IMR-90 (cell line): ENCODE measurements around the gene BRD1. TPM values are rescaled to one million over a fixed set of nuclear protein-coding genes. Genes with fewer than 3 reads are reported as not detected.

Experiments
- ATAC-seq: fragments of 200-7000 bp; cut with Tn5 transposase; 2 replicates; pipeline ENCODE4 v1.9.1; 2020; ENCODE audit warnings: low read depth, mild to moderate bottlenecking, moderate library complexity
- BruUV-seq: library from RNA; stranded (reverse); fragments of 400-500 nt; replicated peaks from 2 replicates; lab custom pipeline; 2021; lab: Mats Ljungman, UMichigan
- CTCF ChIA-PET: fragments of 300-600 bp; formaldehyde crosslinking; extraction: SDS; loops from one replicate; lab custom pipeline; 2021; ENCODE audit warnings: antibody characterized with exemption; lab: Yijun Ruan, JAX
- POLR2A ChIA-PET: fragments of 300-600 bp; sonication (Branson Sonifier 250); formaldehyde crosslinking; loops from one replicate; lab custom pipeline; 2022; ENCODE audit warnings: antibody characterized with exemption; ENCODE audit not compliant: unreplicated experiment; lab: Charles Lee
- DNase-seq: peaks from one replicate; pipeline ENCODE4 v3.0.0; 2013
- H2AFZ ChIP-seq: replicated peaks from 2 replicates; pipeline ENCODE3; 2013; ENCODE audit warnings: low read length, mild to moderate bottlenecking; ENCODE audit not compliant: poor library complexity
- H2AK5ac ChIP-seq: 2 replicates; pipeline ENCODE4 v1.6.1; 2013; ENCODE audit warnings: low read depth, low read length, inconsistent platforms
- H2AK9ac ChIP-seq: replicated peaks from 2 replicates; pipeline ENCODE3; 2013; ENCODE audit warnings: mild to moderate bottlenecking, low read depth, low read length, moderate library complexity; ENCODE audit not compliant: poor library complexity
- H2BK120ac ChIP-seq: 2 replicates; pipeline ENCODE4 v1.6.1; 2013; ENCODE audit warnings: low read depth, low read length, inconsistent platforms
- H2BK15ac ChIP-seq: 3 replicates; pipeline ENCODE4 v1.6.1; 2013; ENCODE audit warnings: low read depth, low read length, inconsistent platforms
- H2BK20ac ChIP-seq: 2 replicates; pipeline ENCODE4 v1.6.1; 2013; ENCODE audit warnings: low read depth, mild to moderate bottlenecking, inconsistent platforms, low read length, moderate library complexity
- H2BK5ac ChIP-seq: 2 replicates; pipeline ENCODE4 v1.6.1; 2013; ENCODE audit warnings: mild to moderate bottlenecking, low read depth, low read length, inconsistent platforms; ENCODE audit not compliant: poor library complexity, severe bottlenecking
- H3K14ac ChIP-seq: replicated peaks from 2 replicates; pipeline ENCODE4 v1.6.1; 2013; ENCODE audit warnings: low read depth, low read length, inconsistent platforms
- H3K18ac ChIP-seq: 2 replicates; pipeline ENCODE4 v1.6.1; 2013; ENCODE audit warnings: low read depth, low read length, control low read depth
- H3K23ac ChIP-seq: 2 replicates; pipeline ENCODE4 v1.6.1; 2013; ENCODE audit warnings: low read depth, low read length, inconsistent platforms
- H3K27ac ChIP-seq: 2 replicates; pipeline ENCODE4 v1.5.1; 2013; ENCODE audit warnings: mild to moderate bottlenecking, control low read depth, low read length; ENCODE audit not compliant: insufficient read depth
- H3K27me3 ChIP-seq: 2 replicates; pipeline ENCODE4 v1.6.1; 2013; ENCODE audit warnings: low read length; ENCODE audit not compliant: control insufficient read depth, insufficient read depth
- H3K36me3 ChIP-seq: 2 replicates; pipeline ENCODE4 v1.6.1; 2013; ENCODE audit warnings: low read length, mixed read lengths; ENCODE audit not compliant: control insufficient read depth, insufficient read depth
- H3K4ac ChIP-seq: 2 replicates; pipeline ENCODE4 v1.6.1; 2013; ENCODE audit warnings: low read depth, low read length, inconsistent platforms
- H3K4me1 ChIP-seq: 2 replicates; pipeline ENCODE4 v1.6.1; 2013; ENCODE audit warnings: low read length, mixed read lengths; ENCODE audit not compliant: control insufficient read depth, insufficient read depth
- H3K4me2 ChIP-seq: 2 replicates; pipeline ENCODE4 v1.6.1; 2013; ENCODE audit warnings: low read depth, mild to moderate bottlenecking, control low read depth, low read length, moderate library complexity
- H3K4me3 ChIP-seq: 2 replicates; pipeline ENCODE4 v1.5.1; 2013; ENCODE audit warnings: low read depth, mild to moderate bottlenecking, control low read depth, low read length, moderate library complexity; ENCODE audit not compliant: insufficient read depth
- H3K56ac ChIP-seq: 2 replicates; pipeline ENCODE4 v1.6.1; 2013; ENCODE audit warnings: low read length, inconsistent platforms; ENCODE audit not compliant: insufficient read depth; ENCODE audit errors: extremely low read depth
- H3K79me1 ChIP-seq, 2 experiments: 2 replicates each; pipeline ENCODE4 v1.6.1; 2013; ENCODE audit warnings: low read length in 2 of 2, inconsistent platforms in 1 of 2, low read depth in 1 of 2
- H3K9ac ChIP-seq: 2 replicates; pipeline ENCODE4 v1.6.1; 2013; ENCODE audit warnings: low read depth, low read length, control low read depth
- H3K9me1 ChIP-seq: 2 replicates; pipeline ENCODE4 v1.6.1; 2013; ENCODE audit warnings: low read length, inconsistent platforms; ENCODE audit not compliant: insufficient read depth
- H3K9me3 ChIP-seq: 2 replicates; pipeline ENCODE4 v1.6.1; 2013; ENCODE audit warnings: low read length; ENCODE audit not compliant: control insufficient read depth, insufficient read depth
- H4K20me1 ChIP-seq: 2 replicates; pipeline ENCODE4 v1.6.1; 2013; ENCODE audit warnings: low read length, inconsistent platforms; ENCODE audit not compliant: insufficient read depth
- H4K5ac ChIP-seq: 2 replicates; pipeline ENCODE4 v1.6.1; 2013; ENCODE audit warnings: mild to moderate bottlenecking, low read depth, low read length, control low read depth
- H4K8ac ChIP-seq, 2 experiments: 2 replicates each; pipeline ENCODE4 v1.6.1; 2013; ENCODE audit warnings: low read depth in 2 of 2, low read length in 2 of 2, control low read depth in 1 of 2, inconsistent platforms in 1 of 2
- H4K91ac ChIP-seq: 2 replicates; pipeline ENCODE4 v1.6.1; 2013; ENCODE audit warnings: low read depth, low read length, inconsistent platforms; ENCODE audit not compliant: insufficient read depth
- BHLHE40 ChIP-seq: fragments of 150-350 bp; IDR thresholded peaks from 2 replicates; pipeline ENCODE4 v1.6.1; 2016; ENCODE audit warnings: mild to moderate bottlenecking, low read depth, low read length
- CEBPB ChIP-seq: IDR thresholded peaks from 2 replicates; pipeline ENCODE4 v1.6.1; 2012; ENCODE audit warnings: low read depth, low read length, improper control_type of control experiment
- CHD1 ChIP-seq: IDR thresholded peaks from 2 replicates; pipeline ENCODE4 v1.6.1; 2012; ENCODE audit warnings: low read depth, low read length, improper control_type of control experiment
- MAFK ChIP-seq: IDR thresholded peaks from 2 replicates; pipeline ENCODE4 v1.6.1; 2012; ENCODE audit warnings: low read depth, low read length, improper control_type of control experiment
- NFE2L2 ChIP-seq: fragments of 150-350 bp; IDR thresholded peaks from 2 replicates; pipeline ENCODE4 v1.6.1; 2016; ENCODE audit warnings: low read depth, mild to moderate bottlenecking, low read length
- POLR2A ChIP-seq: IDR thresholded peaks from 2 replicates; pipeline ENCODE4 v1.6.1; 2012; ENCODE audit warnings: mild to moderate bottlenecking, low read depth, low read length
- RAD21 ChIP-seq: IDR thresholded peaks from 2 replicates; pipeline ENCODE4 v1.6.1; 2012; ENCODE audit warnings: low read length, improper control_type of control experiment
- SMC3 ChIP-seq: fragments of 150-350 bp; IDR thresholded peaks from 2 replicates; pipeline ENCODE4 v1.6.1; 2016; ENCODE audit warnings: low read depth, mild to moderate bottlenecking, antibody characterized with exemption, low read length, moderate library complexity
- WGBS, 2 experiments: methylation state at CpG; one replicate each; pipeline versions ENCODE4 v1.1.5 to v1.1.7; 2013; ENCODE audit warnings: missing lambda C conversion rate in 2 of 2; ENCODE audit not compliant: insufficient read length in 1 of 2; ENCODE audit errors: extremely low coverage in 2 of 2; 5-methylcytosine and 5-hydroxymethylcytosine counted together
- dilution Hi-C: fragments of 300-500 bp; cut with HindIII; formaldehyde crosslinking; loops from one replicate; pipeline ENCODE4 v1.14.3; 2018; ENCODE audit warnings: low sequenced_read_pairs; ENCODE audit not compliant: unreplicated experiment
- in situ Hi-C: fragments of 300-500 bp; cut with MboI; formaldehyde crosslinking; loops from 3 replicates; pipeline ENCODE4 v1.14.3; 2019; ENCODE audit warnings: low sequenced_read_pairs, inconsistent platforms, mixed read lengths
- intact Hi-C: fragments of 100-400 bp; cut with micrococcal nuclease; formaldehyde crosslinking; loops from 2 replicates; pipeline ENCODE4 v1.10.0; 2022
- polyA plus RNA-seq, 3 experiments: library from polyadenylated mRNA; depleted of rRNA; stranded (reverse); fragments of >200 nt; gene quantifications; 2 replicates each; pipeline ENCODE4 v1.2.3, GENCODE V29; 2012; ENCODE audit warnings: low replicate concordance in 1 of 3
- total RNA-seq: library from RNA; depleted of rRNA; stranded (reverse); fragments of >200 nt; gene quantifications from 2 replicates; pipeline ENCODE4 v1.2.3, GENCODE V29; 2012
- TF ChIP-seq, protein P1 (sequence below): conservative IDR thresholded peaks from 2 replicates; pipeline ENCODE4 v1.5.1; 2012; ENCODE audit warnings: mild to moderate bottlenecking, low read depth, low read length, improper control_type of control experiment
- TF ChIP-seq, protein P2 (sequence below): fragments of 150-350 bp; IDR thresholded peaks from 2 replicates; pipeline ENCODE4 v1.6.1; 2017; ENCODE audit warnings: mild to moderate bottlenecking, antibody characterized with exemption, low read length, low read depth
- TF ChIP-seq, protein P3 (sequence below): fragments of 150-350 bp; IDR thresholded peaks from 2 replicates; pipeline ENCODE4 v1.6.1; 2016; ENCODE audit warnings: low read depth, mild to moderate bottlenecking, low read length, moderate library complexity, borderline replicate concordance

BRD1 gene
- total and polyA plus RNA-seq, 2 of the 4 experiments (the other 2 are of a cell fraction), result 10.0 to 10.6 TPM

DNA sequence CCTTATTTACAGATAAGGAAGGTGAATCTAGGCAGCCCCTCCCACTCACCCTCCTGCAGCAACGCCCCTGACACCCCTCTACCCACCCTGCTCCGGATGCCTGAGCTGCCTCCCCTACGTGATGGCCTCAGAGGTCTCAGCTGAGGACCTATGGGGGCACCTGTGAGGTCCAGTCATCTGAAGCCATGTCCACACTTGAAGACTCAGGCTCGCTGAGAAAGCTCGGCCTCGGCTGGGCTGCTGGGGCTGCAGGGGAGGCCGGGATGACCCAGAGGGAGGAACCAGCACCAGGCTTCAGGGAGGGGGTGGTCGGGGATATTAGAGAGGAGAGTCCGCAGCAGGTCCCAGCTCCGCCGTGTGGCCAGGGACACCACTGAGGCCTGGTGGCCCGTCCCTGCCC lies 92.8 kb downstream of the BRD1 start:
- no peaks in the 10 kb centered on the region for H3K9me1 ChIP-seq
- H3K27ac ChIP-seq, result no peak overlapping the region
- H2BK15ac ChIP-seq, result no peak overlapping the region
- TF ChIP-seq BHLHE40 (no peak), CEBPB (no peak), CHD1 (no peak), MAFK (no peak), SMC3 (no peak), POLR2A (no peak), NFE2L2 (no peak), RAD21 (no peak)
- TF ChIP-seq, protein P1, sequence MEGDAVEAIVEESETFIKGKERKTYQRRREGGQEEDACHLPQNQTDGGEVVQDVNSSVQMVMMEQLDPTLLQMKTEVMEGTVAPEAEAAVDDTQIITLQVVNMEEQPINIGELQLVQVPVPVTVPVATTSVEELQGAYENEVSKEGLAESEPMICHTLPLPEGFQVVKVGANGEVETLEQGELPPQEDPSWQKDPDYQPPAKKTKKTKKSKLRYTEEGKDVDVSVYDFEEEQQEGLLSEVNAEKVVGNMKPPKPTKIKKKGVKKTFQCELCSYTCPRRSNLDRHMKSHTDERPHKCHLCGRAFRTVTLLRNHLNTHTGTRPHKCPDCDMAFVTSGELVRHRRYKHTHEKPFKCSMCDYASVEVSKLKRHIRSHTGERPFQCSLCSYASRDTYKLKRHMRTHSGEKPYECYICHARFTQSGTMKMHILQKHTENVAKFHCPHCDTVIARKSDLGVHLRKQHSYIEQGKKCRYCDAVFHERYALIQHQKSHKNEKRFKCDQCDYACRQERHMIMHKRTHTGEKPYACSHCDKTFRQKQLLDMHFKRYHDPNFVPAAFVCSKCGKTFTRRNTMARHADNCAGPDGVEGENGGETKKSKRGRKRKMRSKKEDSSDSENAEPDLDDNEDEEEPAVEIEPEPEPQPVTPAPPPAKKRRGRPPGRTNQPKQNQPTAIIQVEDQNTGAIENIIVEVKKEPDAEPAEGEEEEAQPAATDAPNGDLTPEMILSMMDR, result no peak
- TF ChIP-seq, protein P2, sequence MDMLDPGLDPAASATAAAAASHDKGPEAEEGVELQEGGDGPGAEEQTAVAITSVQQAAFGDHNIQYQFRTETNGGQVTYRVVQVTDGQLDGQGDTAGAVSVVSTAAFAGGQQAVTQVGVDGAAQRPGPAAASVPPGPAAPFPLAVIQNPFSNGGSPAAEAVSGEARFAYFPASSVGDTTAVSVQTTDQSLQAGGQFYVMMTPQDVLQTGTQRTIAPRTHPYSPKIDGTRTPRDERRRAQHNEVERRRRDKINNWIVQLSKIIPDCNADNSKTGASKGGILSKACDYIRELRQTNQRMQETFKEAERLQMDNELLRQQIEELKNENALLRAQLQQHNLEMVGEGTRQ, result no peak
- TF ChIP-seq, protein P3, sequence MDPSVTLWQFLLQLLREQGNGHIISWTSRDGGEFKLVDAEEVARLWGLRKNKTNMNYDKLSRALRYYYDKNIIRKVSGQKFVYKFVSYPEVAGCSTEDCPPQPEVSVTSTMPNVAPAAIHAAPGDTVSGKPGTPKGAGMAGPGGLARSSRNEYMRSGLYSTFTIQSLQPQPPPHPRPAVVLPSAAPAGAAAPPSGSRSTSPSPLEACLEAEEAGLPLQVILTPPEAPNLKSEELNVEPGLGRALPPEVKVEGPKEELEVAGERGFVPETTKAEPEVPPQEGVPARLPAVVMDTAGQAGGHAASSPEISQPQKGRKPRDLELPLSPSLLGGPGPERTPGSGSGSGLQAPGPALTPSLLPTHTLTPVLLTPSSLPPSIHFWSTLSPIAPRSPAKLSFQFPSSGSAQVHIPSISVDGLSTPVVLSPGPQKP, result no peak
- intact Hi-C loops, result no loop called here
- WGBS, 2 experiments, result 74% methylated on average over 3 of the region's 12 CpGs; no CpG with 5 or more reads in 1 of the 2 experiments
- no peaks in the 10 kb centered on the region for H3K36me3 ChIP-seq
- no peak overlapping the region for H2BK5ac ChIP-seq
- no peak overlapping the region for H3K9ac ChIP-seq
- H2AFZ ChIP-seq, result no peak overlapping the region
- H3K56ac ChIP-seq, result no peak overlapping the region
- DNase-seq, result no peak
- no TSS peak for BruUV-seq
- no peak overlapping the region for H4K8ac ChIP-seq
- no peaks in the 10 kb centered on the region for H3K4me1 ChIP-seq
- H3K4ac ChIP-seq, result no peak overlapping the region
- POLR2A ChIA-PET, result no interaction called here
- H3K79me1 ChIP-seq, result no peaks in the 10 kb centered on the region
- CTCF ChIA-PET, result no interaction called here
- no peak for ATAC-seq
- H3K4me3 ChIP-seq, result no peak overlapping the region
- H3K4me2 ChIP-seq, result no peak overlapping the region
- no peak overlapping the region for H2AK9ac ChIP-seq
- H2BK120ac ChIP-seq, result no peak overlapping the region
- dilution Hi-C loops, result no loop called here
- H4K20me1 ChIP-seq, result no peaks in the 10 kb centered on the region
- H4K91ac ChIP-seq, result no peak overlapping the region
- no peak overlapping the region for H4K5ac ChIP-seq
- no peaks in the 10 kb centered on the region for H3K27me3 ChIP-seq
- H3K18ac ChIP-seq, result no peak overlapping the region
- H3K23ac ChIP-seq, result no peak overlapping the region
- no peak overlapping the region for H3K14ac ChIP-seq
- no peaks in the 10 kb centered on the region for H3K9me3 ChIP-seq
- in situ Hi-C loops, result no loop called here
- no peak overlapping the region for H2BK20ac ChIP-seq
- no peak overlapping the region for H2AK5ac ChIP-seq
